Stimulated activated CD8-positive, alpha-beta memory T cell treated with anti-CD3 and anti-CD28 coated beads, Interleukin-15, amount 100 ng/mL, for 48 hours (primary cell): ENCODE results near the gene FOXO1.

Source experiments
- DNase-seq, 2 donors: peaks; one replicate each; pipeline ENCODE4 v3.0.0-alpha.2; 2020; ENCODE audit warnings: low read depth in 2 of 2

The FOXO1 gene

GRCh38 chr13:40508767-40509342 is 157.6 kb downstream of the FOXO1 start:
- no peak for DNase-seq

- no peak for DNase-seq
Measured at GRCh38 chr13:40508127-40508526, 158.3 kb downstream of the FOXO1 start.

GRCh38 chr13:40506592-40507446 is 159.6 kb downstream of the FOXO1 start:
- DNase-seq: no peak
